GM19455 (cell line): ENCODE data around the gene ZNF420.
A peak's percentile ranks its signal among the peaks of the same experiment; 100 is the strongest.
"Not testable (repeated sequence)": the region's sequence is repeated elsewhere in the genome, so short reads cannot be mapped to it uniquely, and the experiment has no call there.

Experiments used
- ATAC-seq: cut with Tn5 transposase; IDR thresholded peaks from one replicate; pipeline ENCODE4 v1.9.1; 2021; ENCODE audit not compliant: unreplicated experiment

The ZNF420 gene

DNA sequence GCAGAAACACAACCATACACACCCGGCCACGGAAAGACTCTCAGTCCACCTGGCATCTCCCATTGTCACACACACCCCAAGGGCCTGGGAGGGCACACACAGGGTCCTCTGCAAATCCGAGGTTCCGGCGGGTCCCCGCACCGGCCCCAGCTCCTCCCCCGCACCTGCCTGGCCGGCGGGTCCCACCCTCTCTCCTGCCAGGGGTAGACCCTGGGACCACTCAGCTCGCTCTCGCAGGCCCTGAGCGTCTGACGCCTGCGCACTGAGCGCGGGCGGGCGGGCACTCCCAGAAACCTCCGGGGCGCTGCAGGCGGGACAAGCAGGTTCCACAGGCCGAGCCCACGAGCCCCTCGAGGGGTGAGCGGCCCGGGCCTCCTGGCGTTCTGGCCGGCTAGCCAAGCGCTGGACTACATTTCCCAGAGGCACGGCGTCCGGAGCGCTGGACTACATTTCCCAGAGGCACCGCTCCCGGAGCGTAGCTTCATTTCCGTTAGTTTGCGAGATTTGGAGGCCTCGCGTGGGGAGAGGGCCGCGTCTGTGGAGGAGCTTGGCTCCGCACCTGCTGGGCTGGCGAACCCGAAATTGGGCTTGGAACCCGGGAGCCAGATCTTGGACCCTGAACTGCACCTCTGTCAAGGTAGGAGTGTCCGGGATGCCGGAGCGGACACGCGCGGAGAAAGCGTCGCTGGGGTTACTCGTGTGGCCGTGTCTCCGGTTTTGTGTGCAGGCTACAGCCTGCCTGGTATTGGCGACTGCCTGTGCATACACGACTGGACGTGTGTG lies at the start of gene ZNF420:
Gene ZNF420, plus strand, starts transcription at position 500 of the 783 bp plus-strand sequence. CDS start 10,686 bp downstream, outside the sequence.
- peak; percentile 98 for ATAC-seq

DNA sequence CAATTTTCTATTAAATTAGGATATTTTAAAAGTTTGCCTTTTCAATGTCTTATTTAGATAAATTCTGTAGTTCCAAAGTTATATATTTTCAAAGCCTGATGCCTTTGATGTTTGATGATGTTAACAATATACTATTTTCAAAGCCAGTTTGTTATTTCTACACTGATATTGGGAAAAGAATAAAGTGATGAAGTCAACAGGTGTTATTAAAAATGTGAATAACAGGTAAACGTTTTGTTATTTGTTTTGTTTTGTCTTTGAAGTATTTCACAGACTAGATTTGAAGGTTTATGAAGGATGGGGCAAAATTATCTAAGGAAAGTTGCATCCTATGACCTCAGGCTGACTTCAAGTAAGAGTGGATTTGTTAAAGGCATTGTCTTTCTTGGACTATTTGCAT lies 33.1 kb upstream of the ZNF420 start:
- ATAC-seq: no peak

DNA sequence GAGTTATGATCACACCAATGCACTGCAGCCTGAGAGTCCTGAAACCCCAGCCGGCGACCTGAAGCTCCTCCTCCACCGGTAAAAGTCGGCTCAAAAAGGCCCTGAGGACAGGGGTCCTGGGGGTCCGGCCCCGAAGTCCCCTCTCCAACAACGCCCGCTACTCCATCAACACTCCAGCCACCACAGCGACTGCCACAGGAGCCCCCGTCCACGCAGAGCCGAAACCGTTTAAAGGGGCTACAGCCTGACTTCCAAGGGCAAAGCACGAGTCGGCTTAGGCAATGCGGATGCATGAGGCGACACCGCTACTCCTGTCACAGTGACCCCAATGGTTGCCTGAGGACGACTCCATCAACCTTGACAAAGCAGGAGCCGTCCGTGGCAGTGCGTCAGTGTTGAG lies 22.9 kb upstream of the ZNF420 start:
- ATAC-seq: no peak

DNA sequence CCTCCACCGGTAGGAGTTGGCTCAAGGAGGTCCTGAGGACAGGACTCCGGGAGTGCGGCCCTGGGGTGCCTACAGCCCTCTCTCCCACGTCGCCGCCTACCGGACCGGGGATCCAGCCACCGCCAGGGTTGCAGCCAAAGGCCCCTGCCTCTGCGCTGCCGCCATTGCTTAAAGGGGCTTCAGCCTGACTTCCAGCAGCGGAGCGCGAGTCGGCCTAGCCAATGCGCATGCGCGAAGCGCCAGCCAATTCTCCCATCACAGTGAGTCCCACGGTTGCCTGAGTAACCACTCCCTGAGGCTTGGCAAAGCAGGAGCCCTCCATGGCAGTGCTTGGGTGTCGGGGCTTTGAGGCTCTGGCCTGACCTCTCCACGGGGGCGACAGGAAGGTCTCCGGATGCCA lies 21.5 kb upstream of the ZNF420 start:
- ATAC-seq: no peak

DNA sequence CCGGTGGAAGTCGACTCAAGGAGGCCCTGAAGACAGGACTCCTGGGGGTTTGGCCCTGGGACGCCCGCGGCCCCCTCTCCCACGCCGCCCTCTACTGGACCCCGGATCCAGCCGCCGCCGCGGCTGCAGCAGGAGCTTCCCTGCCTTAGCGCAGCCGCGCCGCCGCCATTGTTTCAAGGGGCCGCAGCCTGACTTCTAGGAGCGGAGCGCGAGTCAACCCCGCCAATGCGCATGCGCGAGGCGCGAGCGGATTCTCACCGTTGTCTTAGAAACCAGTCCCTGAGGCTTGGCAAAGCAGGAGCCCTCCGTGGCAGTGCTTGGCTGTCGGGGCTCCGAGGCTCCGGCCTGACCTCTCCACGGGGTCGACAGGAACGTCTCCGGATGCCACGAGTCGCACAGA lies 19.1 kb upstream of the ZNF420 start:
- ATAC-seq: no peak

DNA sequence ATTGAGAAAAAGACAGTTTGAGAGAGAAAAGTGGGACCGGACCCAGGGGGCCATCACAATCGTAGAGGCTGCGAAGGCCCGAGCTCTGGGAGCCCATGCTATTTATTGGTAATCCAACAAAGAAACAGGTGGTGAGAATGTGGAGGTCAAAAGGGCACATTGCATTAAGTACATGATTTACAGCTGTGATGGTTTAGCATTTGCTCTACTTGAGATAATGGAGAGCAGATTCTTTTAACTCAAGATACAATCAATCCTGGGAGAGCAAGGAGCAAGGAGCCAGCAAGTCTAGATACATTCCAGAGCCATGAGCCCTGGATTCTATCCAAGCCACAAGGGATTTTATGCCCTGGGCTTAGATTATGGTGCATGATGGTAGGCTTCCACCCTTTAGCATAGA lies 13.3 kb upstream of the ZNF420 start:
- not testable (repeated sequence) for ATAC-seq

DNA sequence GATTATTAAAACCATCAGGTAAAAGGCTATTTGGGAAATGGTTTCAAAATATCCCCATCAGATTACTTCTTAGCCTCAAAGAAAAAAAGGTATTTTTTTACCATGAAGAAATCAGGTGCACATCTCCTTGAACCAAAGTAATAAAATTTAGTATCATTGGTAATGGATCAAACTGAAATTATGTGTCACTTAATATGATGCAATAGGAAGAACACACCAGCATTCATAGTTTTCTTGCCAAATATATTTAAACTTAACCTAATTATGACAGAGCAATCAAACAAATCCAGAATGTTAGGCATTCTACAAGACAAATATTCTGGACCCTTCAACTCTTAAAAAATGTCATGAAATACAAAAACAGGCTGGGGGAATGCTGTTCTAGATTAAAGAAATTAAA lies 4.1 kb upstream of the ZNF420 start:
- no peak for ATAC-seq

DNA sequence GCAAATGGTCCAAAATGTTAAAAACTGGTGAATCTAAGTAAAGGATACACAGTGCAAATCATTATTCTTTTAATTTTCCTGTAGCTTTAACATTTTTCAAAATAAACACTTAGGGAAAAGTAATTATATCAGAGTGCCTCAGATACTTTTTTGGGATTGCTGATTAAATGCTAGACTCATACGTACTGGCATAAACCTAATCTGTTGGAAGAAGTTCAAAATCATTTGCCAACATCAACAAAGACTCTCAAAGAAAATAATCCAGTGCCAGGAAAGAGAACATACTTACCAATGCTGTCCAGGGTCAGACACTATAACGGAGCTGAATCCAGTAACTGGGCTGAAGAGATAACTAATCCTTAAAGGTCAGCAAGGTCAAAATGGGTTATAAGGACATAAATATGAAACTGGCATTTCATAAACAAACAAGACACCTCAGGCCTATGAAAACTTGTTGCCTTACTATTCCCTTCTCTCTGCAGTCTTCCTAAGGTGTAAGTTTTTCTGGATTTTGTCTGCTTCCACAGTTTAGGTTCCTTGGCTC lies 3.3 kb upstream of the ZNF420 start:
- ATAC-seq: no peak

DNA sequence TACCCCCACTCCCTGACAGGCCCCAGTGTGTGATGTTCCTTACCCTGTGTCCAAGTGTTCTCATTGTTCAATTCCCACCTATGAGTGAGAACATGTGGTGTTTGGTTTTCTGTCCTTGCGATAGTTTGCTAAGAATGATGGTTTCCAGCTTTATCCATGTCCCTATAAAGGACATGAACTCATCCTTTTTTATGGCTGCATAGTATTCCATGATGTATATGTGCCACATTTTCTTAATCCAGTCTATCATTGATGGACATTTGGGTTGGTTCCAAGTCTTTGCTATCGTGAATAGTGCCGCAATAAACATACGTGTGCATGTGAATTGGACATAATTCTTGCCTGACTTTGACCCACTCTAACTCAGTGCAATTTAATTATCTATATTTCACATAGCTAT lies 1.7 kb upstream of the ZNF420 start:
- ATAC-seq: not testable (repeated sequence)

DNA sequence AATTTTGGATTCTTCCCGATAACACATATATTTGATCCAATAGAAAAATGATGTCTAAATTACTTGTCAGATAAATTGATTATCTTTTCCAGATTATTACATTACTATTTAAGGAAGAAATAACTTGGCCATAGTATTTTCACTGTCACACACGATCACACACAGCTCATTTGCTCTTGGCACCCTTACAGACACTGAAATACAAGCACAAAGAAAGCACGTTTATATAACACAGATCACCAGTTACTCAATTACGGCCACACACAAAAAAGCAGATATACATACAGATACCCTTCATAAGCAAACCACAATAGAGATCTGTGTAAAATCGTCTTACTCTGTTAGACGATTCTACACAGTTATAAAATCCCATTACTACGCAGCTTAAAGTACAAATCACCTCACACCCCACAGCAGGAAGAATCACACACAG lies 716 bp upstream of the ZNF420 start:
- no peak for ATAC-seq

DNA sequence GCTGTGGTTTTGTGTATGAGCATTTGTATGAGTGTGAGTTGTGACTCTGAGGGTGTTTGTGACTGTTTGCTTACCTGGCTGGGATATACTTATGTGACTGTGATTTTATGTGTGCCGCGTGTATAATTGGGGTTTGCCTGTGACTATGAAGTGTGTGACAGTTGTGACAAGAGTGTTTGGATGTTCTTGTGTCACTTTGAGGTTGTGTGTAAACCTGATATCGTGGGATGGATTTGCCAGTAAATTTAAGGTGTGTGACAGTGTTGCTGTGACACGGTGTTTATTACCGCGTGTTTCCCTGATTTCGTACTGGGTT lies 442 bp downstream of the ZNF420 start:
- no peak for ATAC-seq

DNA sequence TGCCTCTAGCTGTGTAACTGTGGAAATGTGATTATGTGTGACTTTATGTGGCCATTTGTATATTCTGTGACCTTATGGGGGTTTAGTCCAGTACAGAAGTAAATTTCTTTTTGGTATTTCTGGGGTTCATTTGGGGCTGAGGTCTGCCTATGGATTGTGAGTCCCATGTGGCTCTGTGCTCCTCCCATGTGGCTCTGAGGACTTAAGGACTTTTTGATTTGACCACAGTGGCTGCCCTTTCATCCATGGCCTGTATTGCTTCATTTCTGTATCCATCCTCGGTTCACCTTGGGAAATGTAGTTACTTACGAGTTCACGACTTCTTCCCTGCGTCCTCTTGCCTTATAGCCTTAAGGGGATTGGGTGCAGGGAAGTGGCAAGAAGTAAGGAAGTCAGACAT lies 1.0 kb downstream of the ZNF420 start:
- ATAC-seq: no peak

DNA sequence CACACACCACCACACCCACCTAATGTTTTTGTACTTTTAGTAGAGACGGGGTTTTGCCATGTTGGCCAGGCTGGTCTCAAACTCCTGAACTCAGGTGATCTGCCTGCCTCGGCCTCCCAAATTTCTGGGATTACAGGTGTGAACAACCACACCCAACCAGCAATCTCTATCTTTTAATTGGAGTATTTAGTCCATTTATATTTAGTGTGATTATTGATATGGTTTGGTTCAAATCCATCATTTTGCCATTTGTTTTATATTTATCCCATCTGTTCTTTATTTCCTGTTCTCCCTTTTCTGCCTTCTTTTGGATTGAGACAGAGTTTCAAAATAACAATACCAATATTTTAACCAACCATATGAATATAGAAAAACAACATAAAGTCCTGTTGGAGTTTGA lies 4.1 kb downstream of the ZNF420 start:
- no peak for ATAC-seq

DNA sequence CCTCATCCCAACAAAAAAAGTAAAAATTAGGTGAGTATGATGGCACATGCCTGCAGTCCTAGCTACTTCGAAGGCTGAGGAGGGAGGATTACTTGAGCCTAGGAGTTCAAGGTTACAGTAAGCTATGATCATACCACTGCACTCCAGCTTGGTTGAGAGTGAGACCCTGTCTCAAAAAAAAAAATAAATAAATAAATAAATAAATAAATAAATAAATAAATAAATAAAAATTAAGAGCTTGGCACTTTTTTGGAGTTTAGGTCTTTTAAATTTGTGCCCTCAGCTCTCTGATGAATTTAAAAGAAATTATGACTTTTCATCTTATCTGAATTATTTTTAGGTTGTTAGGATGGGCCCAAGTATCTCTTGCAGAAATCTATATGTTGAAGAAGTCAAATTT lies 8.9 kb downstream of the ZNF420 start:
- ATAC-seq: no peak

DNA sequence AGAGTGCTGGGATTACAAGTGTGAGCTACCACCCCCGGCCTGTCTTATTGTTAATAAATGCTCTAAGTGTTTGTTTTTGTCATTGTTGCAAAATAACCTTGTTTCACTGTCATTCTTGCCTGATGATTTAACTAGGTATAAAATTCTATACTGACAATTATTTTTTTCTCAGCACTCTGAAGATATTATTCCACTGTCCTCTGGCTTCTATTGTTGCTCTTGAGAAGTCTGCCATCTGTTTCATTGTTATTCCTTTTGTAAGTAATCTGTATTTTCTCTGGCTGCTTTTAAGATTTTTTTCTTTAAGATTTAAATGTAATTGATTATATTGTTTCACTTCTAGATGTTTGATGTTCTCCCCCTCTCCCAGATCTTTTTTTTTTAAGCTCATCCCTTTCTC lies 17.6 kb downstream of the ZNF420 start:
- ATAC-seq: no peak

DNA sequence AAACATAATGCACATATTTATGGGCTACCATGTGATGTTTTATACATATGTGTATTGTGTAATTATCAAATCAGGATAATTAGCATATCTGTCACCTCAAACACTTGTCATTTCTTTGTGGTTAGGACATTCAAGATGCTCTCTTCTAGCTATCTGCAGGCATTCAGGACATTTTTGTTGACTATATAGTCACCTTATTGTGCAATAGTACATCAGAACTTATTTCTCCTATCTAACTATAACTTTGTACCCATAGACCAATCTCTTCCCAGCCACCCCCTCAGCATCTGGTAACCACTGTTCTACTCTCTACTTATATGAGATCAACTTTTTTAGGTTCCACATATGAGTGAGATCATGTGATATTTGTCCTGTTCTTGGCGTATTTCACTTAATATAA lies 20.3 kb downstream of the ZNF420 start:
- ATAC-seq: no peak

DNA sequence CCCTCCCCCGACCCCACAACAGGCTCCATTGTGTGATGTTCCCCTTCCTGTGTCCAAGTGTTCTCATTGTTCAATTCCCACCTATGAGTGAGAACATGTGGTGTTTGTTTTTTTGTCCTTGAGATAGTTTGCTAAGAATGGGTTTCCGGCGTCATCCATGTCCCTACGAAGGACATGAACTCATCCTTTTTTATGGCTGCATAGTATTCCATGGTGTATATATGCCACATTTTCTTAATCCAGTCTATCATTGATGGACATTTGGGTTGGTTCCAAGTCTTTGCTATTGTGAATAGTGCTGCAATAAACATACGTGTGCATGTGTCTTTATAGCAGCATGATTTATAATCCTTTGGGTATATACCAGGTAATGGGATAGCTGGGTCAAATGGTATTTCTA lies 25.9 kb downstream of the ZNF420 start:
- ATAC-seq: not testable (repeated sequence)

DNA sequence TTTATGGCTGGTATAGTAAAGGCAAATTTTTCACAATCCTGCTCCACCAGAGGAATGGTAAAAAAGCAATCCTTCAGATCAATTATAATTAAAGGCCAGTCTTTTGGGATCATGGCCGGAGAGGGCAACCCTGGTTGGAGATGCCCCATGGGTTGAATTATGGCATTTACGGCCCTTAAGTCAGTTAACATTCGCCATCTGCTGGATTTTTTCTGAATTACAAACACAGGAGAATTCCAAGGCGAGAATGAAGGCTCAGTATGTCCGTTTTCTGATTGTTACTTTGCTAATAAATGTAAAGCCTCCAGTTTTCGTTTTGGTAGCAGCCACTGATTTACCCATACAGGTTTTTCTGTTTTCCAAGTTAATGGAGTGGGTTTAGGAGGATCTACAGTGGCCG lies 33.5 kb downstream of the ZNF420 start:
- not testable (repeated sequence) for ATAC-seq

DNA sequence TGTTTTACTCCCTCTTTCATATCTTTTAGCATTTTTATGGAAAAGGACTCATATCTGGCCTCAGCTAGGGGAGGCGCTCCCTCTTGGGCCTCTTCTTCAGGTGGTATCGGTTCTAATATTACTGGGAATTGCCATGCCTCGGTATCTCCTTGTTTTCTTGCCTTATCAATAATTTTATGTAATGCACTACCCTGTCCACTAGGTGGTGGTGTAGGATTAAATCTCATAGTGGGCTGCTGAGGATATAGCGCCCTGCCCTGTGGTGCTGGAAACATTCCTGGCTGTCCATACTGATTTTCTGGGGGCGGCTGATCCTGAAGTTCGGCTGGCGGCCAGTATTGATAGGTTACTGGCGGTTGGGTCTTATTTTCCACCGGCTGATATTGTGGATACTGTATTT lies 35.8 kb downstream of the ZNF420 start:
- no peak for ATAC-seq

DNA sequence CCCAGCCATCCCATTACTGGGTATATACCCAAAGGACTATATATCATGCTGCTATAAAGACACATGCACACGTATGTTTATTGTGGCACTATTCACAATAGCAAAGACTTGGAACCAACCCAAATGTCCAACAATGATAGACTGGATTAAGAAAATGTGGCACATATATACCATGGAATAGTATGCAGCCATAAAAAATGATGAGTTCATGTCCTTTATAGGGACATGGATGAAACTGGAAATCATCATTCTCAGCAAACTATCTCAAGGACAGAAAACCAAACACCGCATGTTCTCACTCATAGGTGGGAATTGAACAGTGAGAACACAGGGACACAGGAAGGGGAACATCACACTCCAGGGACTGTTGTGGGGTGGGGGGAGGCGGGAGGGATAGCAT lies 43.9 kb downstream of the ZNF420 start:
- ATAC-seq: not testable (repeated sequence)

DNA sequence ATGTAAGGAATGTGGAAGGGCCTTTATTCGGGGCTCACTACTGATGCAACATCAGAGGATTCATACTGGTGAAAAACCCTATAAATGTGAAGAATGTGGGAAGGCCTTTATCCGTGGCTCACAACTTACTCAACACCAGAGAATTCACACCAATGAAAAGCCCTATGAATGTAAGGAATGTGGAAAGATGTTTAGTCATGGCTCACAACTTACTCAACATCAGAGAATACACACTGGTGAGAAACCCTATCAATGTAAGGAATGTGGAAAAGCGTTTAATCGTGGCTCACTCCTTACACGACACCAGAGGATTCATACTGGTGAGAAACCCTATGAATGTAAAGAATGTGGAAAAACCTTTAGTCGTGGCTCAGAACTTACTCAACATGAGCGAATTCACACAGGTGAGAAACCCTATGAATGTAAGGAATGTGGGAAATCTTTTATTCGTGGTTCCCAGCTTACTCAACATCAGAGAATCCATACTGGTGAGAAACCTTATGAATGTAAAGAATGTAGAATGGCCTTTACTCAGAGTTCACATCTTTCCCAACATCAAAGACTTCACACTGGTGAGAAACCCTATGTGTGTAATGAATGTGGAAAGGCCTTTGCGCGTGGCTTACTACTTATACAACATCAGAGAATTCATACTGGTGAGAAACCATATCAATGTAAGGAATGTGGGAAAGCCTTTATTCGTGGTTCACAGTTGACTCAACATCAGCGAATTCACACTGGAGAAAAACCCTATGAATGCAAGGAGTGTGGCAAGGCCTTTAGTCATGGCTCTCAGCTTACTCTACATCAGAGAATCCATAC lies 50.0 kb downstream of the ZNF420 start:
- ATAC-seq: no peak

DNA sequence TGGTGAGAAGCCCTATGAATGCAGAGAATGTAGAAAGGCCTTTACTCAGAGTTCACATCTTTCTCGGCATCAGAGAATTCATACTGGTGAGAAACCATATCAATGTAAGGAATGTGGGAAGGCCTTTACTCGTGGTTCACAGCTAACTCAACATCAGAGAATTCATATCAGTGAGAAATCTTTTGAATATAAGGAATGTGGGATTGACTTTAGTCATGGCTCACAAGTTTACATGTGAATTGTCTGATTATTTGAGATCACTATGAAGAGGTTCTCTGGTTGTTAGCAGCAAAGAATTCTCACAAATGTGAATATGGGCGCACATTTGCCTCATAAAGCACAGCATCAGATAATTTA lies 50.6 kb downstream of the ZNF420 start:
- no peak for ATAC-seq
